Endodermal cell (in vitro differentiated cells): Measurements from ENCODE around the gene BCL2. TPM values are rescaled to one million over a fixed set of nuclear protein-coding genes. Genes with fewer than 3 reads are reported as not detected.

ENCODE experiments used
- DNase-seq: peaks from one replicate; pipeline ENCODE4 v3.0.0-alpha.2; 2017
- H3K27ac ChIP-seq: 2 replicates; pipeline ENCODE4 v1.5.1; 2013; ENCODE audit warnings: mild to moderate bottlenecking, low read depth, low read length, moderate library complexity
- H3K27me3 ChIP-seq: 2 replicates; pipeline ENCODE4 v1.6.1; 2013; ENCODE audit warnings: mild to moderate bottlenecking, low read length, moderate library complexity; ENCODE audit not compliant: insufficient read depth, control insufficient read depth, poor library complexity, severe bottlenecking
- H3K36me3 ChIP-seq: 2 replicates; pipeline ENCODE4 v1.7.0; 2013; ENCODE audit warnings: mild to moderate bottlenecking, low read length, moderate library complexity; ENCODE audit not compliant: control insufficient read depth, insufficient read depth
- H3K4me1 ChIP-seq: one replicate; pipeline ENCODE4 v1.7.0; 2013; ENCODE audit warnings: low read length; ENCODE audit not compliant: control insufficient read depth, insufficient read depth
- H3K4me3 ChIP-seq: 2 replicates; pipeline ENCODE4 v1.5.1; 2013; ENCODE audit warnings: mild to moderate bottlenecking, low read length, moderate library complexity
- H3K9ac ChIP-seq: 2 replicates; pipeline ENCODE4 v1.6.1; 2013; ENCODE audit warnings: mild to moderate bottlenecking, low read length, moderate library complexity; ENCODE audit not compliant: poor library complexity, severe bottlenecking; ENCODE audit errors: extremely low read depth
- H3K9me3 ChIP-seq: 2 replicates; pipeline ENCODE4 v1.6.1; 2013; ENCODE audit warnings: mild to moderate bottlenecking, low read length, moderate library complexity; ENCODE audit not compliant: control insufficient read depth
- H3K27ac Mint-ChIP-seq: 2 replicates; pipeline ENCODE4 v1.8.0; 2020; ENCODE audit warnings: mixed read lengths
- H3K27me3 Mint-ChIP-seq: 2 replicates; pipeline ENCODE4 v1.8.0; 2021; ENCODE audit warnings: mild to moderate bottlenecking, mixed read lengths; ENCODE audit not compliant: insufficient read depth
- H3K36me3 Mint-ChIP-seq: 2 replicates; pipeline ENCODE4 v1.8.0; 2020; ENCODE audit warnings: low read depth, mixed read lengths
- H3K4me1 Mint-ChIP-seq: 2 replicates; pipeline ENCODE4 v1.8.0; 2020; ENCODE audit warnings: mixed read lengths
- H3K4me3 Mint-ChIP-seq: 2 replicates; pipeline ENCODE4 v1.8.0; 2020; ENCODE audit warnings: mild to moderate bottlenecking, moderate library complexity, mixed read lengths
- H3K9me3 Mint-ChIP-seq: 2 replicates; pipeline ENCODE4 v1.8.0; 2020; ENCODE audit warnings: mild to moderate bottlenecking, mixed read lengths
- CTCF ChIP-seq: fragments of 200-600 bp; sonication (generic); conservative IDR thresholded peaks from 2 replicates; pipeline ENCODE4 v1.5.0; 2021; ENCODE audit warnings: antibody characterized with exemption, mild to moderate bottlenecking
- WGBS, 2 experiments: methylation state at CpG; one replicate each; pipeline versions ENCODE4 v1.1.5 to v1.1.7; 2013; ENCODE audit warnings: missing lambda C conversion rate in 2 of 2, mixed read lengths in 1 of 2; ENCODE audit not compliant: insufficient coverage in 1 of 2, insufficient read length in 1 of 2; 5-methylcytosine and 5-hydroxymethylcytosine counted together
- total RNA-seq, 2 donors: library from RNA; stranded (reverse); fragmentation: NEBNext Ultra II Directional in 1 of 2; extraction: Animal tissue kit (Norgen Biotek cat#: 25700) in 1 of 2; gene quantifications; 2 replicates in 1 of 2; 3 replicates in 1 of 2; pipeline ENCODE4 v1.2.1, GENCODE V29; 2021

Gene BCL2
- total RNA-seq, 2 donors from 2014 or later, result 1.4 to 2.3 TPM

DNA sequence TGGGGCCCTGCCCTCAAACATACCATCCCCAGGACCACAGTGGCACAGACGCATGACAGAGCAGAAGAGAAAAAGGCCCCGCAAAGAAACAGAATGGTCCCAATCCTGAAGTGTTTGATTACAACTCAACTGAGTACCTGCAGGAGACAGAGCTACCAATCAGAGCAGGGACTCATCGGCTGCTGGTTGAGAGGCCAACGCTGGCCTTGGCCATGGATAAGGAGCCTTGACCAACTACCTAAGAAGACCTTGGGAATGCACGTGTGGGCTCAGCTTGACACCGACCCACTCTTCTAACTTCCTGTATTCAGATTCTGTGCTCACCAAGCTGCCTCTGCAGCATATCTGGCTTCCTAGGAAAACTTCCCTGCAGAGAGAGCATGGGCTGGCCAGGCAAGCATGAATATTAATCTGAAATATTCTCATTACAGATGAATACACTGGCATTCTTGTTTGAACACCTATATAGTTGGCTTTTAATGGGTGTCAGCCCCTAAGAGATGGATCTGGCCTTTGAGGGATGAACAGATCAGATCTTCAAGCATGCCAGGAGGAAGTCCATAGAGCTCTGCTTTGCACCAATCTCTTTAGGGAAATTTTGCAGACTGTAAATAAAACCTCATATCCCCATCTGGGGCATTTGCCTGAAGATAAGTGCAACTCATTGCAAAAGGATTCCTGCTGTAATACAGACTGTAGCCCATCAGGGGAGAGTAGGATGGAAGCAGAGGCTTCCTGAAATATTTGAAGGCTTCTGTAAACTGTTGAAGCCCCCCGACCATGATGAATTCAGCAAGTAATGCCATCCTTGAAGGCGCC, 135.4 kb downstream of the BCL2 start:
- H3K9me3 ChIP-seq, result no peaks in the 10 kb centered on the region
- no peak overlapping the region for H3K4me3 ChIP-seq
- DNase-seq, result no peak
- no peaks in the 10 kb centered on the region for H3K27me3 ChIP-seq
- H3K27me3 Mint-ChIP-seq, result no peaks in the 10 kb centered on the region
- H3K9ac ChIP-seq, result no peak overlapping the region
- H3K9me3 Mint-ChIP-seq, result no peaks in the 10 kb centered on the region
- H3K36me3 Mint-ChIP-seq, result no peaks in the 10 kb centered on the region
- TF ChIP-seq CTCF, result no peak
- no peak overlapping the region for H3K27ac ChIP-seq
- 90 to 93% methylated on average over 8 of the region's 8 CpGs for WGBS, 2 experiments
- peaks cover 3% of the 10 kb centered on the region for H3K4me1 Mint-ChIP-seq
- no peak overlapping the region for H3K4me3 Mint-ChIP-seq
- H3K4me1 ChIP-seq, result no peaks in the 10 kb centered on the region
- no peaks in the 10 kb centered on the region for H3K36me3 ChIP-seq
- no peak overlapping the region for H3K27ac Mint-ChIP-seq

- Mint-ChIP-seq H3K9me3 (no peaks in the 10 kb centered on the region), H3K36me3 (no peaks in the 10 kb centered on the region), H3K27ac (no peak overlapping the region), H3K4me3 (no peak overlapping the region), H3K27me3 (no peaks in the 10 kb centered on the region), H3K4me1 (peaks cover 9% of the 10 kb centered on the region)
- Histone ChIP-seq H3K27ac (no peak overlapping the region), H3K36me3 (no peaks in the 10 kb centered on the region), H3K27me3 (no peaks in the 10 kb centered on the region), H3K9ac (no peak overlapping the region), H3K9me3 (no peaks in the 10 kb centered on the region), H3K4me3 (no peak overlapping the region), H3K4me1 (no peaks in the 10 kb centered on the region)
- WGBS, 2 experiments, result 93 to 96% methylated on average over 4 to 7 of the region's 9 CpGs
- TF ChIP-seq CTCF, result no peak
- DNase-seq, result no peak
Measured at GRCh38 chr18:63183378-63183777, 136.2 kb downstream of the BCL2 start.

GRCh38 chr18:63182861-63183260, 136.7 kb downstream of the BCL2 start:
- Histone ChIP-seq H3K36me3 (no peaks in the 10 kb centered on the region), H3K4me1 (no peaks in the 10 kb centered on the region), H3K27me3 (no peaks in the 10 kb centered on the region), H3K9me3 (no peaks in the 10 kb centered on the region), H3K4me3 (no peak overlapping the region), H3K9ac (no peak overlapping the region), H3K27ac (no peak overlapping the region)
- no peak for DNase-seq
- no peaks in the 10 kb centered on the region for H3K9me3 Mint-ChIP-seq
- TF ChIP-seq CTCF, result no peak
- 84 to 85% methylated on average over 5 of the region's 5 CpGs for WGBS, 2 experiments
- no peaks in the 10 kb centered on the region for H3K36me3 Mint-ChIP-seq
- peaks cover 11% of the 10 kb centered on the region for H3K4me1 Mint-ChIP-seq
- H3K27me3 Mint-ChIP-seq, result no peaks in the 10 kb centered on the region
- H3K4me3 Mint-ChIP-seq, result no peak overlapping the region
- H3K27ac Mint-ChIP-seq, result no peak overlapping the region
